Measurements from ENCODE around the gene LRRC2.

- no peak for TF ChIP-seq FOXM1 (CRISPR knock-in tag; IDR thresholded peaks at IDR 0.05)
- no peak; the same call in 1 of the 2 replicates for TF ChIP-seq SALL2 (CRISPR knock-in tag; IDR thresholded peaks at IDR 0.05)
- TF ChIP-seq, protein P1, sequence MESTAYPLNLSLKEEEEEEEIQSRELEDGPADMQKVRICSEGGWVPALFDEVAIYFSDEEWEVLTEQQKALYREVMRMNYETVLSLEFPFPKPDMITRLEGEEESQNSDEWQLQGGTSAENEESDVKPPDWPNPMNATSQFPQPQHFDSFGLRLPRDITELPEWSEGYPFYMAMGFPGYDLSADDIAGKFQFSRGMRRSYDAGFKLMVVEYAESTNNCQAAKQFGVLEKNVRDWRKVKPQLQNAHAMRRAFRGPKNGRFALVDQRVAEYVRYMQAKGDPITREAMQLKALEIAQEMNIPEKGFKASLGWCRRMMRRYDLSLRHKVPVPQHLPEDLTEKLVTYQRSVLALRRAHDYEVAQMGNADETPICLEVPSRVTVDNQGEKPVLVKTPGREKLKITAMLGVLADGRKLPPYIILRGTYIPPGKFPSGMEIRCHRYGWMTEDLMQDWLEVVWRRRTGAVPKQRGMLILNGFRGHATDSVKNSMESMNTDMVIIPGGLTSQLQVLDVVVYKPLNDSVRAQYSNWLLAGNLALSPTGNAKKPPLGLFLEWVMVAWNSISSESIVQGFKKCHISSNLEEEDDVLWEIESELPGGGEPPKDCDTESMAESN (CRISPR knock-in tag; conservative IDR thresholded peaks at IDR 0.05) = no peak; the same call in 1 of the 2 replicates
These were observed 77.3 kb downstream of the LRRC2 start for GRCh38 chr3:46488735-46489361.

Data from HepG2 (cell line).